ENCODE measurements around the gene GREB1. TPM values are rescaled to one million over a fixed set of nuclear protein-coding genes. Genes with fewer than 3 reads are reported as not detected.
"Not testable (repeated sequence)": the region's sequence is repeated elsewhere in the genome, so short reads cannot be mapped to it uniquely, and the experiment has no call there.

GREB1 gene
- polyA plus RNA-seq, 1 of the 3 experiments (the other 2 are of a cell fraction): 2.9 TPM

GRCh38 chr2:11659851-11660250, 126.0 kb downstream of the GREB1 start:
- Histone ChIP-seq H3K4me3 (ENCODE audit: low read depth in 2 of 2, low read length in 1 of 2) (no peak overlapping the region), H3K27me3 (ENCODE audit: insufficient read depth) (no peaks in the 10 kb centered on the region; the same call in 1 of the 2 replicates), H3K9me2 (no peaks in the 10 kb centered on the region), H3K4me1 (ENCODE audit: control insufficient read depth in 1 of 2, insufficient read depth in 2 of 2, low read depth in 1 of 2, low read length in 1 of 2) (no peaks in the 10 kb centered on the region; a peak in 1 of 4 replicates), H3K27ac (ENCODE audit: low read depth in 2 of 2, low read length in 1 of 2) (no peak overlapping the region), H2AFZ (ENCODE audit: low read depth) (no peak overlapping the region), H3K4me2 (no peak overlapping the region), H3K9ac (no peak overlapping the region), H3F3A (replicated peaks; ENCODE audit: insufficient read depth) (no peaks in the 10 kb centered on the region), H4K20me1 (ENCODE audit: insufficient read depth) (no peaks in the 10 kb centered on the region), H3K36me3 (replicated peaks in 1 of 2; ENCODE audit: control insufficient read depth in 1 of 2, insufficient read depth in 2 of 2, low read length in 1 of 2) (no peaks in the 10 kb centered on the region), H3K9me3 (no peaks in the 10 kb centered on the region; the same call in 1 of the 2 replicates), H3K79me2 (ENCODE audit: insufficient read depth) (no peaks in the 10 kb centered on the region)
- CTCF ChIA-PET: interaction anchor here (0.8 to 7.7 kb wide), 2 partner anchors 22 kb away, joined by 3 to 48 read pairs; no protein-coding TSS in a partner anchor
- POLR2A ChIA-PET: no interaction called here
- no peak for DNase-seq
- WGBS (ENCODE audit: low lambda C conversion rate): 66% methylated on average over 10 of the region's 10 CpGs
- no peak for TF ChIP-seq FOXJ3 (CRISPR knock-in tag; IDR thresholded peaks at IDR 0.05)
- no peak for TF ChIP-seq TEAD4 (IDR thresholded peaks at IDR 0.05; ENCODE audit: borderline replicate concordance, insufficient read depth)
- TF ChIP-seq SIN3A (IDR thresholded peaks at IDR 0.05; ENCODE audit: borderline replicate concordance, low read depth, low read length): no peak
- TF ChIP-seq RFX5 (IDR thresholded peaks at IDR 0.05; ENCODE audit: low read length): no peak

- H3K9me2 ChIP-seq; POLR2A ChIA-PET; DNase-seq; H3K4me1 ChIP-seq (ENCODE audit: control insufficient read depth in 1 of 2, insufficient read depth in 2 of 2, low read depth in 1 of 2, low read length in 1 of 2); H3K4me2 ChIP-seq; H4K20me1 ChIP-seq (ENCODE audit: insufficient read depth); H3K36me3 ChIP-seq (replicated peaks in 1 of 2; ENCODE audit: control insufficient read depth in 1 of 2, insufficient read depth in 2 of 2, low read length in 1 of 2); H3F3A ChIP-seq (replicated peaks; ENCODE audit: insufficient read depth); H3K9me3 ChIP-seq; H2AFZ ChIP-seq (ENCODE audit: low read depth); H3K4me3 ChIP-seq (ENCODE audit: low read depth in 2 of 2, low read length in 1 of 2); H3K27me3 ChIP-seq (ENCODE audit: insufficient read depth); H3K9ac ChIP-seq; H3K27ac ChIP-seq (ENCODE audit: low read depth in 2 of 2, low read length in 1 of 2); H3K79me2 ChIP-seq (ENCODE audit: insufficient read depth): not testable (repeated sequence)
- WGBS (ENCODE audit: low lambda C conversion rate): 36% methylated on average over 2 of the region's 2 CpGs
- CTCF ChIA-PET: interaction anchor here (7.7 kb wide), 1 partner anchor 21 kb away, joined by 48 read pairs; no protein-coding TSS in a partner anchor
These were observed 126.6 kb downstream of the GREB1 start for GRCh38 chr2:11660396-11660795.

- no peaks in the 10 kb centered on the region for H3K9me2 ChIP-seq
- no peaks in the 10 kb centered on the region; the same call in 1 of the 2 replicates for H3K27me3 ChIP-seq (ENCODE audit: insufficient read depth)
- no peaks in the 10 kb centered on the region; the same call in 1 of the 2 replicates for H3K9me3 ChIP-seq
- no peak overlapping the region for H3K4me2 ChIP-seq
- no peak overlapping the region for H3K4me3 ChIP-seq (ENCODE audit: low read depth in 2 of 2, low read length in 1 of 2)
- no peaks in the 10 kb centered on the region for H3K79me2 ChIP-seq (ENCODE audit: insufficient read depth)
- H3F3A ChIP-seq (replicated peaks; ENCODE audit: insufficient read depth): no peaks in the 10 kb centered on the region
- H3K36me3 ChIP-seq (replicated peaks in 1 of 2; ENCODE audit: control insufficient read depth in 1 of 2, insufficient read depth in 2 of 2, low read length in 1 of 2): no peaks in the 10 kb centered on the region
- no peaks in the 10 kb centered on the region for H4K20me1 ChIP-seq (ENCODE audit: insufficient read depth)
- H3K4me1 ChIP-seq (ENCODE audit: control insufficient read depth in 1 of 2, insufficient read depth in 2 of 2, low read depth in 1 of 2, low read length in 1 of 2): no peaks in the 10 kb centered on the region; a peak in 1 of 4 replicates
- no peak overlapping the region for H3K9ac ChIP-seq
- CTCF ChIA-PET: interaction anchor here (1.2 to 7.7 kb wide), 5 partner anchors 20 to 184 kb away, joined by 3 to 48 read pairs (median 9); partner anchors contain the start of gene LPIN1
- H3K27ac ChIP-seq (ENCODE audit: low read depth in 2 of 2, low read length in 1 of 2): no peak overlapping the region
- POLR2A ChIA-PET: no interaction called here
- WGBS (ENCODE audit: low lambda C conversion rate): 72% methylated on average over 18 of the region's 18 CpGs
- no peak for DNase-seq
- H2AFZ ChIP-seq (ENCODE audit: low read depth): no peak overlapping the region
- TF ChIP-seq EP300 (IDR thresholded peaks at IDR 0.05; ENCODE audit: borderline replicate concordance in 1 of 2, low read depth in 1 of 2, low read length in 1 of 2) (no peak), NFIC (IDR thresholded peaks at IDR 0.05; ENCODE audit: borderline replicate concordance) (no peak), CTCF (IDR thresholded peaks at IDR 0.05) (no peak), RFX5 (IDR thresholded peaks at IDR 0.05; ENCODE audit: low read length) (no peak), TCF12 (IDR thresholded peaks at IDR 0.05) (no peak), RCOR1 (IDR thresholded peaks at IDR 0.05; ENCODE audit: low read length) (no peak), TEAD4 (IDR thresholded peaks at IDR 0.05; ENCODE audit: borderline replicate concordance, insufficient read depth) (no peak), NRF1 (IDR thresholded peaks at IDR 0.05; ENCODE audit: low read depth, low read length) (no peak), IRF3 (IDR thresholded peaks at IDR 0.05; ENCODE audit: low read depth, low read length) (no peak), USF1 (IDR thresholded peaks at IDR 0.05; ENCODE audit: borderline replicate concordance, low read depth) (no peak), MEF2A (IDR thresholded peaks at IDR 0.05; ENCODE audit: borderline replicate concordance, low read depth) (no peak), EZH2phosphoT487 (IDR thresholded peaks at IDR 0.05; ENCODE audit: borderline replicate concordance, low read depth) (no peak), FOXJ3 (CRISPR knock-in tag; IDR thresholded peaks at IDR 0.05) (no peak), YY1 (IDR thresholded peaks at IDR 0.05; ENCODE audit: low read depth) (no peak), USF2 (IDR thresholded peaks at IDR 0.05; ENCODE audit: borderline replicate concordance, low read depth, low read length) (no peak), GATA2 (CRISPR knock-in tag; IDR thresholded peaks at IDR 0.05) (no peak)
These were observed 128.1 kb downstream of the GREB1 start for GRCh38 chr2:11661891-11662435.
